D341Med (cell line): ENCODE results near the gene NCKAP5.

Experiments
- DNase-seq: peaks from one replicate; pipeline ENCODE4 v3.0.0; 2012; ENCODE audit warnings: low spot score

The NCKAP5 gene

DNA sequence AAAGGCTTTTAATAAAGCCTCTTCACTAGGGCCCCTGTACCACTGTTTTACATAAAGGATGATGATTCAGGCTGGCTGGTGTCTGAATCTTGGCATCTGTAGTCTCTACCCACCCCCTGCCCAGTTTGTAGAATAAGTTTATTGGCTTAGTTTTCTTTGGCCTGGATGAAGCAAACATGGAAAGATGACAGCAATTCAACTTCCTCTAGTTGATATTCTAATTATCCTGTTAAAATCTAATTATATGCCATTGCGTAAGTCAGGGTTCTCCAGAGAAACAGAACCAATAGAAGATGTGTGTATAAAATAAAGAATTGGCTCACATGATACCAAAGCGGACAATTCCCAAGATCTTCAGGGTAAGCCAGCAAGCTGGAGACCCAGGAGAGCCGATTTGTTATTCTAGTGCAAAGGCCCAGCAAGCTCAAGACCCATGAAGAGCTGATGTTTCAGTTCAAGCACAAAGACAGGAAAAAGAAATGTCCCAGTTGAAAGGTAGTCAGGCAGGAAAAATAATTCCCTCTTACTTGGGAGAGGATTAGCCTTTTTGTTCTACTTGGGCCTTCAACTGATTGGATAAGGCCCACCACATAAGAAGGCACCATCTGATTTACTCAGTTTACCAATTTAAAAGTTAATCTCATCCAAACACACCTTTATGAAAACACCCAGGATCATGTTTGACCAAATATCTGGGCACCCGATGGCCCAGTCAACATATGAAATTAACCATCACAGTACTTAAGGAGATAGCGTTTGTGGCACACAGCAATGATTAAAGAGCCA, 815.6 kb downstream of the NCKAP5 start:
- no peak for DNase-seq

DNA sequence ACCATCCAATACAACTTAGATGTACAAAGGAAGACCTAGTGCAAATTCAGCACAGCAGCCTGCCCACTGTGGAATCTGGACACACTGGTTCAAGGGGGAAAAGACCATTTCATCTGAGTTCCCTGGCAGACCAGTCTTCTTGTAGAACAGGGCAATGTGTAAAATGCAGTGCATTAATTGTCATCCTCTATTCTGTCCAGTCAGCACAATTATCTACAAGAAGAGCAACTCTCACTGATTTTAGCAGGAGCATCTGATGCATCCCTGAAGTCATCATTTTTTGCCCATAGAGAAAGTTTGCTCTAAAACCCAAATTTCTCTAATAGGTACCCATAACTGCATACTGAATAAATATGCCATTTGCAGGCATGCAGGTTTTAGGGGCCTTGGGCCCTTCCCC, 816.4 kb downstream of the NCKAP5 start:
- no peak for DNase-seq

DNA sequence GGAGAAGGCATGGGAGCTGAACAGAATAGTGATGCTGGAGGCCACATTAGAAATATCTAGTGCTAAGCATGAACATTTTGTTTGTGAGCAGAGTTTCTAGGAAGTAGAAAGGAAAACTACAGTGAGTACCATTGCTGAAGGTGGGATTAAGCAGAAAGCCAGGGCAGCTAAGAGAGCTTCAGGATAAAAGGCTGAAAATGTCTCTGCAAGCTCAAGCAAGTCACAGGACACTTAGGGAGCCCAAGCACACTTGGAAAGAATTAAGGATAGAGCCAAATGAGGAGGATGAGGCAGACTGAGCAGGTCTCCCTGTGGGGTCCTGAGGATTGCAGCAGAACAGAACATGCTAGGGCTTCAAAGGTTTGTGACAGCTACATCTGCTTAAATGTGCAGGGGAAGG, 817.7 kb downstream of the NCKAP5 start:
- no peak for DNase-seq

DNA sequence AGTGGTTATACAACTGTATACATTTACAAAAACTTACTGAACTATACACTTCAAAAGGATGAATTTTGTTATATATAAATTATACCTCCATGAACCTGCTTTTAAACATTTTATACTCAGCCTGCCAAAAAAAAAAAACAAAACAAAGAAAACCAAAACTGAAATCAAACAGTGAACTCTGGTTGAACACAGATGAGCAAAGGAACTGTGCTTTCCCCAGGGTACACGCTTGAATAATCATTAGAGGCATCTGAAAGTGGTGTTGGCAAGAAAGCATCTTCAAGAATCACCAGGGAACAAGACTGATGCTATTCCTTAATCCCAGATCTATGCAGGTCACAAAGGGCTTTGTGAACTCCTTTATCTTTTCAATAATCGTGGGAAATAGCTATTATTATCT, 821.2 kb downstream of the NCKAP5 start:
- no peak for DNase-seq

DNA sequence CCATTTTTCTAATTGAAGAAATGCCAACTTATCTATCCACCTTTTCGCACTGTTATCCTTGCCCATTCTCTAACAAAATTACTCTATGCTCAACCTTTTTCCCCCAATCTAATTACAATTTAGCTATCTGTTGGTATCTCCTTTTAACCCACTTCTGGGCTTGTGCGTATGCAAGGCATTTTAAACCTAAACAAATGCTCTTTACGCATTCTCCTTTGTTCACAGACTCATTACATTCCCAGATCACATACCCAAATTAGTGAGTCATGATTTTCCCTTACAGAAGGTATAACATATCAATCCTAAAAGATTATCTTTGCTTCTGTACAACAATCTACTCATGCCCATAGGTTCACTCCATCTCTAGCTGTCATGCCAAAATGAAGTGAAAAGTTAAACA, 826.5 kb downstream of the NCKAP5 start:
- no peak for DNase-seq

DNA sequence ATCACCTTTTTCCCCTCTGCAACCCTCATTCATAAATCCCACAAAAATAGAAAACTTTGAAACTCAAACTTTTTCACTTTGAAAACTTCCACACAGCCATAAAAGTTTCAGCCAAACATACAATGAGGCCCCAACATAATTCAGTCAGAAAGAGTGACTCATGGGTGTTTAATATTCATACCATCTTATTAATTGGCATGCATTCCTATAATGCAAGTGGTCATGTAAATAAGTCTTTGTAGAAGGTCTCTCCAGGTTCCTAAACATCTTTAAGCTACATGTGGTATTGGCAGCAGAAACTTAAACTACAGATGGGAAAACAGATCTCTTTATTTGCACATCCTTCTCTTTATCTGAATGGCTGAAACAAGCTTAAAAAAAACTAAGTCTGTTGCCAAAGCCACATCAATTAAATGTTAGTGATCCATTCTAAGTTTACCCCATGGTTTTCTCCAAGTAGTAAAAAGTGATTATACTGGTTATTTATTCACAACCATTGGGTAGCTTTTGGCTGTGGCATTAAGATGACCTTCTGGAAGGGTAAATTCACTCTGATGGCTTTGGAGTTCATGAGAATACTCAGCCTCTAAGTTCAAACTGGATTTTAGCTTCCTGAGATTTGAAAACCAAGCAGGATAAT, 828.1 kb downstream of the NCKAP5 start:
- DNase-seq = no peak

DNA sequence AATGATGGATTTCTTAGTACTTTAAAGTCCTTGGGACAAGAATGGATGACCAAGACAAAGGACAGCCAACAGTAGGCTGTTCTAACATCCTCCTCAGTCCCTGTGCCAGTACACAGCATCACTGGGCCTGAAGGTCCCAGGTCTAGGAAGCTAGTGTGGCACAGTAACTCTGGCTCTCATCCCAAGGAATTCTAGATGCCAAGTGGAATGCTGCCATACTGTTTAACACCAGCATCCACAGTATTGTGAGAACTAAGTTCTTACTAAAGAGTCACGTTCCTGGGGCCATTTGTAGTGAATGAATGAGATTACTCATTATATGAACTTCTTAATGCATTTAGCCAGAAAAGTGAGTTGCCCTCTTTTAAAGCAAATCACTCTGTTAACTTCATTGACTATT, 830.0 kb downstream of the NCKAP5 start:
- no peak for DNase-seq

DNA sequence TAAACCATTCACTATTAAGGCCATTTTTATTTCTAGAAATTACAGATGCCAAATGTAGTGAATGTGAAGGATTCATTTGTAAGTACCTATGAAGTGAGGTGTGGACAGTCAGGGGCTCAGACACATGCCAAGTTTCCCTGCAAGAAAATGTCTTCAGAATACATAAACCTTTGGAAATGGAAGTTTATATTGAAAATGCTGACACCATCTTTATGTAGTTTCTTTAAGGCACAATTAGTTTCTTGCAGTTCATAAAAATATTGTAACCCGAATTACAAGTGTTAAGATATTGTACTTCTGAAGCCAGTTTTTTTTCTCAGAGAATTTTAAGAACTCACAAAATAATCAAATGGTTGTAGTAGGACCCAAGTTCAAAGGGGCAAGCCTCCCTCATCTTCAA, 832.2 kb downstream of the NCKAP5 start:
- no peak for DNase-seq

DNA sequence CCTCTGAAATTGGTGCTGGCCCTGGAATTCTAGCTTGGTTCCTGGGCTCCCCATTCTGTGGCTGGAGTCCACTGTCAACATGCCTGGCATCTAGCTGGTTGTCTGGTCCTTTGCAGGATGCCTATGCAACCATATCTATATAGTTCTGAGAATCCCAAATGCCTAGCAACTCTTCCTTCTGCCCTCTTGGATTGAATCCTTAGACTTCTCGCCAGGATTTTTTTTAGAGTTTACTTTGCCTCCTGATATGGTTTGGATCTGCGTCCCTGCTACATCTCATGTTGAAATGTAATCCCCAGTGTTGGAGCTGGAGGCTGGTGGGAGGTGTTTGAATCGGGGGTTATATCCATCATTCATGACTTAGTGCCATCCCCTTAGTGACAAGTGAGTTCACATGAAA, 833.3 kb downstream of the NCKAP5 start:
- DNase-seq = no peak

DNA sequence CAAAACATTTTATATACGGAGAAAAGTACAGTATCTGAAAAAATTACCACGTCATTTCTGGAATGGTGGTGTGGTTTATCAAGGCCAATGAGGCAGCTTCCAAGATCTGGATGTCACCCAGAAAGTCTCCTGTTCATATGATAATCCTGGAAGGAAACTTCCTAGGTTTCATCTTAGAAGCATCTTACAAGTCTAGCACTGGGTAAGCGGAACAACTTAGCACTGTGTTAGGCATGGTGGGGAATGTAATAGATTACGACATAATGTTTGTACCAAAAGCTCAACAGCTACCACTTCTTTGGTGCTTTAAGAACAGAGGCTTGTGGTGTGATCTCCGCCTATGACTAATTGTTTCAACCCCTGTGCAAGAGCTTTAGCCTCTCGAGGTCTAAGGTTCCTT, 835.2 kb downstream of the NCKAP5 start:
- no peak for DNase-seq

DNA sequence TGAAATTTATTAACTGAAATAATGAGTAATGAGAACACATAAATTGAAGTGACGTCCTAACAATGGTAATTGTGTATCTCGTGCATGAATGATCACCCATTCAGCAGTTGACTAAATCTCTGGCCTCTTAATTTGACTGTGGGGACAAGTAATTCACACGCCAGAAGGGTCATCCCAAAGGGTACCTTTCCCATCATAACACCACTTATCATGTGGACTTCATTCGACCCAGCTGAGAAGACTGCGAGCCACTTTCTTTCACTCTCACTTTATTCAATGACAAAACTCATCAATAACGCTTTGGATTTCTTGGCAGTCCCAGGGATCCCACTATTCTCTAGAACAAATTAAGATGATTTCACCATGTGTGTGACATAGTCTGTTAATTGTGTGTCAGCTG, 835.6 kb downstream of the NCKAP5 start:
- no peak for DNase-seq

DNA sequence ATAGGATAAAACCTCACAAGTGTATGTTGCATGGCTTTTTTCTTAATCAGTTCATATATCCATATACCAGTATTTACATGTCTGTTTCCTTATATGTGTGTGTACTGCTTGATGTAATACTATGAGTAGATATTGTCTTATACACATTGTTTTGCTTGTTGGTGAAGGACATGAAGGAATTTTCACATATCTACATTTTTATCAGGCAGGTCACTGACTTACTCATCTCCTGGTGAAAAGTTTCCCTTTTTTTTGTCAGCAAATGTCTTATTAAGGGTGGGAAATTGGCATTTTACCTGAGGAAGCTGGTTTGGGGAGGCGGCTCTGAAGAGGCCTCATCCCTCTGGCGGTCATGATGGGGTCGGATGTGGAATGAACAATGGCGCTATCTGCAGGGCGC, 836.8 kb downstream of the NCKAP5 start:
- no peak for DNase-seq

DNA sequence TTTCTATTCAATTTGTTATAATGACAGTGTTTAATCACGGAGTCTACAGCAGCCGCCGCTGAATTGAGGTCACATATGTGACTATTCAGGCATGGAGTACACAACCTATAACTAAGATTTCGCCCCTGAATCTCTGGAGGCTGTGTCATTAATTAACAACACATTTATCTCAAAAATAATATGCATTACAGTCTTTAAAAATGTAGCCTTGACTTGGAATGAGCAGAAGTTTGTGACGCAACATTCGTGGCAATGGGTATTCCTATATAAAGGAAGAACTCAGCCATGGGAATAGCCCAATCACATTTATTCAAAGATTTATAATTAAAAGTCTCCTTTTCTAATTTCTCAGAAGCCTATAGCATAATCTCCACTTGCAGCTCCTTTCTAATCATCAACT, 837.7 kb downstream of the NCKAP5 start:
- no peak for DNase-seq

DNA sequence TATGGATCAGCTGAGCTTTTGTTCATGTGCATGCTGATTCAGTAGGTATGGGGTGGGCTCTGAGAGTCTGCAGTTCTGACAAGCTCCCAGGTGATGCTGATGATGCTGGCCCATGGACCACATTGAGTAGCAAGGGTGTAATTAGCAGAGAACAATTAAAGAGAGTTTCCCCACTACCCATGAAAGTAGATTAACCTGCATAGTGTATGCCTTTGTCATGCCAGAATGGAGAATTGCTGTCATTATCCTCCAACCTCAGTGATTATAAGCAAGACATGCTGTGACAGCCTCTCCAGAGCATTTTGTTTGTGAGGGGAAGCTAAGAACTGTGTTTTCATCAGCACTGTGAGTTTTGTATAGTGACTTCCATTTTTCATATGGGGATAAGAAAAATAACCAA, 838.7 kb downstream of the NCKAP5 start:
- no peak for DNase-seq

DNA sequence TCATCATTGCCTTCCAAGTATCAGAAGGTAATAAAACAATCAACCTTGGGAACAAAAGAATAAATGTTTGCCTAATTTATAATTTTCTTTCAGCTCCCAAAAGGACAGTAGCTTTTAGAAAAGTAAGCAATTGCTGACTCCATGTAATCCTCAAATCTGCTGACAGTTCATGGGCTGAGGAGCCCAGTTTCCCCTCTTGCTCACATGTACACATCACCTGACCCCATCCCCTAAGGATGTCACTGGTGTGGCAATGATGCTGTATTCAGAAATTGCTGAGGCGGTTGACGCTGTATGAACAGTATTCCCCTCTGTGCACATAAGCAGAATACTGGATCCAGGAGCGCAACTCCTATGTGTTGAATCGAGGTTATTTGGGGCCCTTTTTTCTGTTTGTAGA, 842.1 kb downstream of the NCKAP5 start:
- no peak for DNase-seq

DNA sequence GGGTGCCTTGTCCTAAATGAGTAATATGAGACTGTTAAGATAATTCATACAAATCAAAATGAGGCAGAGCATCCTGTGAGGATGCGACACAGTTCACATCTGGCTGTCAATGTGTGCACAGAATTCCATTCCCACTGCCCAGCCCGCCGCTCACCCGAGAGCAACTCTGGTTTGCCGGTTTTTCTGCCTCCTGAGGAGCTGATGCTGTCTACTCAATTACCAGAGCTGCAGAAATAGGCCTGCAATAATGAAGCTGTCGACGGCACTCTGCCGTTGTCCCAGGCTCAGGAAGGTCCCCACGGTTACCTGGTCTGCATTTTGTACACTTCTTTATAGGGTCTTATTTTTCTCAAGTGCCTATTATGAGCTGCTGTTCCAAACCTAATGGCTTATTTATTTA, 842.5 kb downstream of the NCKAP5 start:
- no peak for DNase-seq

DNA sequence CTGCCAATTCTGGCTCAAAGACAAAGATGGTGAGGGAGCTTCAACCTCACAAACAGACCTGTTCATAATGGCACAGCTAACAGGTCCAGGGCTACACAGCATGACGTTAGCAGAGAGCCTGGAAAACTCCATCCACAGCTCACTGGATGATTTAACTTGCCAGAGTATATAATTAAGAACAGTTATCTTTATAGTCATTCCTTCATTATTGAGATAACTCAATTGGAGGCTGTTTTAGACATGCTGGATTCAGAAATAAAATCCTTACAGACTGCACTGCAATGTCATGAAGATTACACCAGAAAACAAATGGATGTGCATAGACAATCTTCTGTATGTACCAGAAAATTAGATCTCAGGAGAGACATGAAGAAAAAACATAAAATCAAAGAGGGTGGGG, 843.1 kb downstream of the NCKAP5 start:
- no peak for DNase-seq

DNA sequence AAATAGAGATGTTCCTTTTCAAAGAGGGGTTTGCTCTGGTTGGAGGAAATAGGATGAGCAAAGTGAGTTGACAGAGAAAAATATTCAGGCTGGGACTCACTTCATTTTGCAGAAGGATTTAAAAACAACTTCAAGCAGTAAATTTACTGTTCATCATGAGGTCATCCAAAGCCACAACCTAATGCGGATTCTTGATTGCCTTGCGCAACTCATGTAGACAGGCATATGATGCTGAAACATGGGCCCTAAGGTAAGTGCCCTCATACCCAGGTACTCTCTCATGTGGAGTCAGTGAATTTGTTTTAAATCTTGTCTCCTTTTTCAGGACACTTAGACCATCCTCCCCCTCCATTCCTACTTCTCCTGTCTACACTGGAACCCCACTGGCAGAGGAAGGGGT, 846.3 kb downstream of the NCKAP5 start:
- no peak for DNase-seq

DNA sequence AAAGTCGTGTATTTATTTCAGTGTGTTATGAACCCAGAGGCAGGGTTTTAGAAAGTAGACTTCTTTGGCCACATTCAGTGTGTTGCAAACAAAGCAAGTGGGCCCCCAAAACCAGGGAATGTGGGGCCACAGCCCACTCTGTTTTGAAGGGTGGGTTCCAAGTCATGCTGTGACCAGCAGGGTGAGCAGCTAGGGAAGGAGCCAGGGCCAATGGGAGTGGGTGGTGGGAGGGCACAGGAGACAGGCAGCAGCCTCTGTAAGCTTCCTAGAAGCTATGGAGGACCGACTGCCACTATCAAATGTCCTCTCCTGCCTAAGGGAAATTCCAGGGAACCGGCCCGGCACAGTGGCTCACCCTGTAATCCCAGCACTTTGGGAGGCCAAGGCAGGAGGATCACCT, 847.9 kb downstream of the NCKAP5 start:
- no peak for DNase-seq

DNA sequence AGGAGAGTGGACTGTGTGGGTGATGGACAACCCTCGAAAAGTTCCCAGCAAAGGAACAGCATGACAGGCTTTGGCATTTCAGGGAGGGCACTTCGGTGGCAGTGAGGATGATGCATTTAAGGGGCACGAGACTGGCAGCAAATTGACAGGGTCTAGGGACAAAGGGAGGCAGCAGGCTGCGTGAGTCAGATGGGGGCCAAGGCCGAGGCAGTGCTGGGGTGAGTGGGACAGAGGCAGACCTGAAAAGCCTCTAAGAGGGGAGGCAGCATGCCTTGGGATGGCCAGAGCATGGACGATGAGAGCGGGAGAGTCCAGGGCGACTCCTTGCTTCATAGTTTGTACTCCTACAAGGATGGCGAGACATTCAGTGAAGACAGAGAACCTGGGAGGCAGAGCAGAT, 848.8 kb downstream of the NCKAP5 start:
- DNase-seq = no peak

DNA sequence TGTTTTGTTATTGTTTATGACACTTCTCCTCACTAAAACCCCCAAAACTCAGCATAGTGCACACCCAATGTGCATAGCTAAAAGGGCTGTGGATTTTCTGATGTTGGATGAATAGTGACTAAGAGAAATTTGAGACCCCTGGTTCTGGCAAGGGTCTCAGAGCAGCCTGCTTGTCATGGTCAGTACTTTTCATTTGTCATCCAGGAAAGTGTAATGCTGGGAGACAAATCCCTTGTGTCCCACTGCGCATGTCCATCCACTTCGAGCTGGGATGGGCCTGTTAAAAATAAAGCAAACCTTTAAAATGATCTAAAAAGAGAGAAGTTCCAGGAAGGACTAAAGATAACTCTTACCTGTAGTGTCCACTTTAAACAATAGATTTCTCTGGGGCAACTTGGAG, 851.3 kb downstream of the NCKAP5 start:
- DNase-seq = no peak

DNA sequence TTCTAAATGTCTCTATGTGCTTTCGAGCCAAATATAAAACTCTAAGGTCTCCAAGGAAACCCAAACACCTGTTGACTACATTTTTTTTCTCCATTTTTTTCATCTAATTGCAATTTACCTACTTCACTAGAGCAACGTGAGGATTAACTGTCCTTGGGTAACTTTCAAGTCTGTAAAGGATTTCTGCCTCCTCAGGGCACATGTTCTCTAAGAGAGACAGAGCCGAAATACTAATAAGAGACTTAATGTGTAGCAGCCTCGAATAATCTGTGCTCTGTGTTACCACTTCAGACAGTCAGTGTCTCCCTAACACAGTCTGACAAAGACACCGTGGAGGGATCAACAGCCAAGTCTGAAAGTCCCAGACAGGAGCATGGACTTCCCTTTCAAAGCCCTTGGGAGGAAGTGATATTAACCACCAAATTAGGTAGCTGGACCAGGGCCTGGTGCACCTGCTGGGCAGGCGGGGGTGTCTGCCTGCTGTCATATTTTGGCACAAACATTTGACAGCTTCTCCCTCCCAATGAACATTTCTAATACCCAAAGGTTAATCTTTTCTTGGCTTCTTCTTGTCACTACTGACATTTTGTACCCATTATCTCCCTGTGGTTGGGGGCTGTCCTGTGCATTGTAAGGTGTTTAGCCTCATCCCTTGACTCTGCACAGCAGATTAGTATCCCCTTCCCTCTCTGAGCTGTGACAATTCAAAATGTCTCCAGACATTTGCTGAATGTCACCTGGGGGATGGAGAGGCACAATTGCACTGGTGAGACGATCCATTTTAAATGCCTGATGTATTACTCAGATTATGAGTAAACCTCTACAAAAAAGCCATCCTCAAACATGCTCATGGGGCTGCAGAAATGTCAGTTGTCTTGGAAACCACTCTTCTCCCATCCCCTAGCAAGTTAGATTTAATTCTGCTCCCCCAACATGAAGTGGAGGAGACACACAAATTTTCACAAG, 852.6 kb downstream of the NCKAP5 start:
- DNase-seq = no peak

DNA sequence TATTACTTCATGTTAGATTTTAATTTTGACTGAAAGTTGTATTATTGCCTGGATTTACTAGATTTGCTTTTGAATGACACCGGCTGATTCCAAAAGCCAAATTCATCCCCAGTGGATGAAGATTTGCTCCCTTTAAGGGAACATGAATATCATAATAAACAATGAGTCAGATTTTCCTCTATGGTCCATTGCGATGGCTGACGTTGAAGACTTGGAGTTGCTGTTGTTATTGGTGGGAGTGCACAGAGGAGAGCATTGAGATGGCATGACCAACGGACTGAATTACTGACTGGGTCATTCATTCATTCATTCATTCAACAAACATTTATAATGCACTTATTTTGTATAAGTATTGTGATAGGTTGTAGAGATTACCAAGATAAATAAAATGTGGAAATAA, 864.9 kb downstream of the NCKAP5 start:
- no peak for DNase-seq
